ENCODE results near the gene C19orf33.
"Not testable (repeated sequence)": the region's sequence is repeated elsewhere in the genome, so short reads cannot be mapped to it uniquely, and the experiment has no call there.

C19orf33 gene

GRCh38 chr19:38303517-38304351 is at the start of gene C19orf33:
Gene C19orf33, plus strand, starts transcription at chr19:38304251. Its CDS starts 11 bp downstream, at chr19:38304262.
- no peak for FAIRE-seq

GRCh38 chr19:38255383-38256014 is 48.6 kb upstream of the C19orf33 start:
- FAIRE-seq = no peak

GRCh38 chr19:38261942-38262341 is 42.1 kb upstream of the C19orf33 start:
- FAIRE-seq = not testable (repeated sequence)

GRCh38 chr19:38262585-38263268 is 41.3 kb upstream of the C19orf33 start:
- FAIRE-seq = no peak

- FAIRE-seq = no peak
These were observed 40.2 kb upstream of the C19orf33 start for GRCh38 chr19:38263689-38264485.

GRCh38 chr19:38264486-38265212 is 39.4 kb upstream of the C19orf33 start, which contains the start of gene SPINT2:
Gene SPINT2, plus strand, starts transcription at chr19:38264573. Its CDS starts 320 bp downstream, at chr19:38264893.
- no peak for FAIRE-seq

GRCh38 chr19:38265213-38265861 is 38.7 kb upstream of the C19orf33 start:
- no peak for FAIRE-seq

GRCh38 chr19:38265921-38266429 is 38.1 kb upstream of the C19orf33 start:
- no peak for FAIRE-seq

GRCh38 chr19:38266981-38267597 is 37.0 kb upstream of the C19orf33 start:
- no peak for FAIRE-seq

- no peak for FAIRE-seq
These were observed 36.1 kb upstream of the C19orf33 start for GRCh38 chr19:38267761-38268483.

GRCh38 chr19:38268539-38268938 is 35.5 kb upstream of the C19orf33 start:
- FAIRE-seq = no peak

GRCh38 chr19:38270587-38271167 is 33.4 kb upstream of the C19orf33 start:
- no peak for FAIRE-seq

- FAIRE-seq = no peak
These were observed 30.6 kb upstream of the C19orf33 start for GRCh38 chr19:38273499-38273898.

- no peak for FAIRE-seq
These were observed 29.3 kb upstream of the C19orf33 start for GRCh38 chr19:38274739-38275138.

GRCh38 chr19:38276942-38277517 is 27.0 kb upstream of the C19orf33 start:
- FAIRE-seq = no peak

- no peak for FAIRE-seq
These were observed 26.5 kb upstream of the C19orf33 start for GRCh38 chr19:38277549-38277948.

GRCh38 chr19:38277969-38278680 is 25.9 kb upstream of the C19orf33 start:
- no peak for FAIRE-seq

- no peak for FAIRE-seq
These were observed 25.3 kb upstream of the C19orf33 start for GRCh38 chr19:38278751-38279150.
